H1 (cell line): ENCODE measurements around the gene ACAT2. TPM values are rescaled to one million over a fixed set of nuclear protein-coding genes. Genes with fewer than 3 reads are reported as not detected.

Experiments used
- CTCF ChIA-PET: fragments of 300-600 bp; sonication (Branson Sonifier 250); formaldehyde crosslinking; loops from one replicate; lab custom pipeline; 2021; ENCODE audit not compliant: partially characterized antibody; lab: Charles Lee
- POLR2A ChIA-PET: fragments of 300-600 bp; sonication (Branson Sonifier 250); formaldehyde crosslinking; loops from one replicate; lab custom pipeline; 2021; ENCODE audit warnings: inconsistent platforms; ENCODE audit not compliant: partially characterized antibody; lab: Charles Lee
- DNase-seq, 2 experiments: peaks; one replicate each; pipeline versions ENCODE4 v3.0.0 to v3.0.0-alpha.2; 2010 to 2022; ENCODE audit warnings: low spot score in 2 of 2, low read depth in 1 of 2, mixed read lengths in 1 of 2
- FAIRE-seq: peaks from 2 replicates; lab custom pipeline; 2011; peaks lifted over from hg19 to GRCh38; lab: Jason Lieb, UNC
- H2AFZ ChIP-seq: 2 replicates; pipeline ENCODE4 v1.8.1; 2012; ENCODE audit warnings: low read length, inconsistent platforms
- H2AK5ac ChIP-seq: 2 replicates; pipeline ENCODE4 v1.6.1; 2013; ENCODE audit warnings: low read depth, low read length
- H2BK120ac ChIP-seq: replicated peaks from 2 replicates; pipeline ENCODE3; 2013; ENCODE audit warnings: low read depth, low read length, inconsistent platforms
- H2BK12ac ChIP-seq: 2 replicates; pipeline ENCODE4 v1.6.1; 2013; ENCODE audit warnings: low read depth, low read length
- H2BK15ac ChIP-seq: 2 replicates; pipeline ENCODE4 v1.6.1; 2013; ENCODE audit warnings: low read length
- H2BK20ac ChIP-seq: 2 replicates; pipeline ENCODE4 v1.6.1; 2013; ENCODE audit warnings: low read length
- H2BK5ac ChIP-seq: 2 replicates; pipeline ENCODE4 v1.6.1; 2013; ENCODE audit warnings: low read depth, low read length
- H3K14ac ChIP-seq: 2 replicates; pipeline ENCODE4 v1.6.1; 2013; ENCODE audit warnings: inconsistent platforms; ENCODE audit not compliant: insufficient read length
- H3K18ac ChIP-seq: 2 replicates; pipeline ENCODE4 v1.6.1; 2013; ENCODE audit warnings: low read length; ENCODE audit errors: extremely low read depth
- H3K23ac ChIP-seq: 2 replicates; pipeline ENCODE4 v1.6.1; 2013; ENCODE audit warnings: inconsistent platforms; ENCODE audit not compliant: insufficient read length
- H3K23me2 ChIP-seq: 2 replicates; pipeline ENCODE4 v1.6.1; 2013; ENCODE audit warnings: low read depth, low read length
- H3K27ac ChIP-seq: 2 replicates; pipeline ENCODE4 v1.6.1; 2011; ENCODE audit warnings: low read depth, low read length, inconsistent platforms
- H3K27me3 ChIP-seq, 4 experiments: replicated peaks in 1 of 4; 1 replicate in 1 of 4; 2 replicates in 3 of 4; pipeline versions ENCODE4 v1.6.1 to v1.8.1; 2011 to 2013; ENCODE audit warnings: low read length in 3 of 4, mild to moderate bottlenecking in 3 of 4, inconsistent platforms in 2 of 4, mixed read lengths in 2 of 4, moderate library complexity in 1 of 4; ENCODE audit not compliant: control insufficient read depth in 3 of 4, insufficient read depth in 3 of 4; ENCODE audit errors: extremely low read depth in 1 of 4
- H3K36me3 ChIP-seq, 4 experiments: 2 replicates each; pipeline versions ENCODE4 v1.6.1 to v1.8.1; 2011 to 2013; ENCODE audit warnings: mild to moderate bottlenecking in 4 of 4, low read length in 3 of 4, moderate library complexity in 2 of 4, control low read depth in 1 of 4, inconsistent platforms in 1 of 4; ENCODE audit not compliant: insufficient read depth in 4 of 4, control insufficient read depth in 2 of 4
- H3K4ac ChIP-seq: replicated peaks from 2 replicates; pipeline ENCODE3; 2013; ENCODE audit warnings: low read length, low read depth, mixed read lengths, inconsistent platforms; ENCODE audit not compliant: insufficient read length
- H3K4me1 ChIP-seq, 4 experiments: replicated peaks in 1 of 4; 1 replicate in 1 of 4; 2 replicates in 3 of 4; pipeline versions ENCODE4 v1.6.1 to v1.8.1; 2011 to 2013; ENCODE audit warnings: low read length in 3 of 4, inconsistent platforms in 2 of 4, mixed read lengths in 1 of 4; ENCODE audit not compliant: insufficient read depth in 4 of 4, control insufficient read depth in 3 of 4
- H3K4me2 ChIP-seq, 2 experiments: 2 replicates each; pipeline versions ENCODE4 v1.6.1 to v1.8.1; 2011 to 2013; ENCODE audit warnings: low read depth in 2 of 2, low read length in 2 of 2, control low read depth in 1 of 2, inconsistent platforms in 1 of 2, mild to moderate bottlenecking in 1 of 2; ENCODE audit not compliant: insufficient read depth in 1 of 2
- H3K4me3 ChIP-seq, 4 experiments: fragments of 200-600, 300-600 bp in 1 of 4; sonication (generic), shearing (Covaris generic), sonication (Bioruptor Twin) in 1 of 4; 2 replicates each; pipeline versions ENCODE4 v1.5.1 to v1.8.1; 2011 to 2016; ENCODE audit warnings: low read length in 4 of 4, low read depth in 3 of 4, control low read depth in 2 of 4, inconsistent platforms in 2 of 4, mild to moderate bottlenecking in 2 of 4, mixed read lengths in 1 of 4, moderate library complexity in 1 of 4; ENCODE audit not compliant: insufficient read depth in 2 of 4; ENCODE audit errors: extremely low read depth in 1 of 4
- H3K56ac ChIP-seq: replicated peaks from 2 replicates; pipeline ENCODE3; 2013; ENCODE audit warnings: low read depth, mild to moderate bottlenecking, mixed read lengths, low read length, inconsistent platforms; ENCODE audit not compliant: insufficient read length
- H3K79me1 ChIP-seq: 2 replicates; pipeline ENCODE4 v1.6.1; 2013; ENCODE audit warnings: low read depth, low read length, control low read depth
- H3K79me2 ChIP-seq, 2 experiments: 2 replicates each; pipeline versions ENCODE4 v1.6.1 to v1.8.1; 2012 to 2013; ENCODE audit warnings: low read length in 2 of 2, mild to moderate bottlenecking in 2 of 2, inconsistent platforms in 1 of 2; ENCODE audit not compliant: insufficient read depth in 2 of 2, control insufficient read depth in 1 of 2
- H3K9ac ChIP-seq, 4 experiments: replicated peaks in 1 of 4; 1 replicate in 1 of 4; 2 replicates in 3 of 4; pipeline versions ENCODE4 v1.6.1 to v1.8.1; 2011 to 2013; ENCODE audit warnings: low read depth in 3 of 4, low read length in 3 of 4, control low read depth in 2 of 4, mild to moderate bottlenecking in 2 of 4, moderate library complexity in 2 of 4, inconsistent platforms in 1 of 4; ENCODE audit errors: extremely low read depth in 1 of 4
- H3K9me3 ChIP-seq, 2 experiments: 2 replicates each; pipeline versions ENCODE4 v1.6.1 to v1.8.1; 2012 to 2013; ENCODE audit warnings: mild to moderate bottlenecking in 2 of 2, moderate library complexity in 2 of 2, control low read depth in 1 of 2, inconsistent platforms in 1 of 2, low read depth in 1 of 2, low read length in 1 of 2, mixed read lengths in 1 of 2; ENCODE audit not compliant: insufficient read depth in 2 of 2
- H4K20me1 ChIP-seq, 2 experiments: replicated peaks in 1 of 2; 2 replicates each; pipeline versions ENCODE3 to v1.8.1; 2011 to 2013; ENCODE audit warnings: inconsistent platforms in 2 of 2, low read length in 2 of 2, mild to moderate bottlenecking in 1 of 2; ENCODE audit not compliant: insufficient read depth in 2 of 2, control insufficient read depth in 1 of 2
- H4K5ac ChIP-seq: 2 replicates; pipeline ENCODE4 v1.6.1; 2013; ENCODE audit warnings: low read length, low read depth, mixed read lengths, inconsistent platforms; ENCODE audit not compliant: insufficient read length
- H4K8ac ChIP-seq: 2 replicates; pipeline ENCODE4 v1.8.0; 2013; ENCODE audit warnings: mild to moderate bottlenecking, moderate library complexity, low read length, inconsistent platforms; ENCODE audit not compliant: insufficient read depth; ENCODE audit errors: extremely low read depth
- H4K91ac ChIP-seq: replicated peaks from 2 replicates; pipeline ENCODE3; 2013; ENCODE audit warnings: low read length, mixed read lengths, inconsistent platforms; ENCODE audit not compliant: insufficient read length
- CEBPB ChIP-seq: IDR thresholded peaks from 2 replicates; pipeline ENCODE4 v1.6.1; 2012; ENCODE audit warnings: low read depth, low read length
- JUND ChIP-seq: IDR thresholded peaks from 2 replicates; pipeline ENCODE4 v1.6.1; 2011; ENCODE audit warnings: mild to moderate bottlenecking, improper control_type of control experiment, low read length
- PHF8 ChIP-seq: fragments of 200-600 bp; sonication (generic); conservative IDR thresholded peaks from 2 replicates; pipeline ENCODE4 v1.7.1; 2012; ENCODE audit warnings: low read depth, mild to moderate bottlenecking, inconsistent platforms, low read length, moderate library complexity
- POLR2AphosphoS5 ChIP-seq: IDR thresholded peaks from 2 replicates; pipeline ENCODE4 v1.6.1; 2011; ENCODE audit warnings: low read depth, low read length
- TAF1 ChIP-seq: IDR thresholded peaks from 2 replicates; pipeline ENCODE4 v1.6.1; 2011; ENCODE audit warnings: mild to moderate bottlenecking, low read depth, low read length
- WGBS, 2 experiments: shearing (Covaris generic) in 1 of 2; methylation state at CpG; one replicate each; pipeline versions ENCODE4 v1.1.6 to v1.1.7; 2013 to 2015; ENCODE audit warnings: low lambda C conversion rate in 2 of 2, mixed read lengths in 2 of 2, inconsistent platforms in 1 of 2, low coverage in 1 of 2, missing lambda C conversion rate in 1 of 2; ENCODE audit not compliant: insufficient replicate concordance in 2 of 2, insufficient coverage in 1 of 2, insufficient read length in 1 of 2; ENCODE audit errors: extremely low coverage in 1 of 2, missing lambda C conversion rate in 1 of 2; 5-methylcytosine and 5-hydroxymethylcytosine counted together
- polyA plus RNA-seq, 7 experiments: library from polyadenylated mRNA; depleted of rRNA in 3 of 7; stranded (reverse) in 5 of 7; unstranded in 2 of 7; fragments of >200 nt in 5 of 7; fragments of 200-250 nt in 2 of 7; gene quantifications; 1 replicate in 5 of 7; 2 replicates in 1 of 7; 4 replicates in 1 of 7; pipeline versions ENCODE4 v1.2.1 to v1.2.3, GENCODE V29; 2011 to 2013; ENCODE audit warnings: missing spikeins in 2 of 7, mixed read lengths in 2 of 7
- total RNA-seq: library from RNA; stranded (reverse); fragmentation: NEBNext Ultra II Directional; extraction: Animal tissue kit (Norgen Biotek cat#: 25700); gene quantifications from 2 replicates; pipeline ENCODE4 v1.2.1, GENCODE V29; 2021

The ACAT2 gene
- total and polyA plus RNA-seq, 2 of the 8 experiments (the other 6 are each of a cell fraction or from before 2014, with no cell fraction given) = 61.6 to 166 TPM

DNA sequence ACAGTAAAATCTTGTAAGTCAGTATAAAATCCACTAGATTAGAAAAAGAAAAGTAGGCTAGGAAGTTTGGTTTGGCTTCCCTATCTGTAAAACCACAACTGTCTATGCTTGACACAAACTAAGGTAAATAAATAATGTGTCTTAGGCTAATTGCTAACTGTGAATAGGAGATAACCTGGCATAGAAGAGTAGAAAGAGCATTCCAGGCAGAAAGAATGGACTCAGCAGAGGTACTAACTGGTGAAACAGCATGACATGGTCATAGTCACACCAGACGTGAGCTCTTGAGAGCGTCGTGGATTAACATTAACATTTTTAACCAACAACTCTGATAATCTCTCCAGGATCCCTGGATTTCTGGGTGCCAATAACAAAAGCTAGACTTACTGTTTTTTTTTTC, 43.2 kb upstream of the ACAT2 start:
- Histone ChIP-seq H2BK15ac (no peak overlapping the region), H2BK12ac (no peak overlapping the region), H3K4me3 (no peak overlapping the region), H3K56ac (no peak overlapping the region), H3K18ac (no peak overlapping the region), H2BK5ac (no peak overlapping the region), H3K79me2 (peaks cover 0 to 23% of the 10 kb centered on the region in 2 experiments; a peak in 2 of 4 replicates), H2BK20ac (no peak overlapping the region), H3K79me1 (no peaks in the 10 kb centered on the region; the same call in 1 of the 2 replicates), H3K4me1 (no peaks in the 10 kb centered on the region), H3K9me3 (no peaks in the 10 kb centered on the region), H3K27me3 (no peaks in the 10 kb centered on the region), H3K4me2 (no peak overlapping the region), H3K9ac (no peak overlapping the region), H3K4ac (no peak overlapping the region), H4K5ac (no peak overlapping the region), H2AFZ (no peak overlapping the region), H3K23ac (no peak overlapping the region), H3K23me2 (no peaks in the 10 kb centered on the region), H4K91ac (no peak overlapping the region), H3K36me3 (peaks cover 0 to 4% (median 0%) of the 10 kb centered on the region in 4 experiments; a peak in 1 of 8 replicates), H3K27ac (no peak overlapping the region), H4K20me1 (peaks cover 0 to 2% of the 10 kb centered on the region in 2 experiments), H3K14ac (no peak overlapping the region), H4K8ac (no peak overlapping the region), H2BK120ac (no peak overlapping the region), H2AK5ac (no peak overlapping the region)
- TF ChIP-seq TAF1 (no peak), POLR2AphosphoS5 (no peak), PHF8 (no peak), CEBPB (no peak), JUND (no peak)
- WGBS, 2 experiments = 85% methylated on average over 3 of the region's 3 CpGs; no CpG with 5 or more reads in 1 of the 2 experiments
- POLR2A ChIA-PET = interaction anchor here (0.6 to 3.2 kb wide), 7 partner anchors 8 to 1107 kb away, joined by 3 to 18 read pairs (median 4); partner anchors contain the start of genes SOD2 and WTAP
- DNase-seq (no peak), FAIRE-seq (no peak)
- CTCF ChIA-PET = interaction anchor here (0.6 to 4.5 kb wide), 5 partner anchors 8 to 64 kb away, joined by 3 to 16 read pairs (median 4); no protein-coding TSS in a partner anchor
